Measurements from ENCODE around the gene GASK1A. TPM values are rescaled to one million over a fixed set of nuclear protein-coding genes. Genes with fewer than 3 reads are reported as not detected.

Gene GASK1A
- polyA plus RNA-seq, 2 donors, result 0.71 to 1.1 TPM

DNA sequence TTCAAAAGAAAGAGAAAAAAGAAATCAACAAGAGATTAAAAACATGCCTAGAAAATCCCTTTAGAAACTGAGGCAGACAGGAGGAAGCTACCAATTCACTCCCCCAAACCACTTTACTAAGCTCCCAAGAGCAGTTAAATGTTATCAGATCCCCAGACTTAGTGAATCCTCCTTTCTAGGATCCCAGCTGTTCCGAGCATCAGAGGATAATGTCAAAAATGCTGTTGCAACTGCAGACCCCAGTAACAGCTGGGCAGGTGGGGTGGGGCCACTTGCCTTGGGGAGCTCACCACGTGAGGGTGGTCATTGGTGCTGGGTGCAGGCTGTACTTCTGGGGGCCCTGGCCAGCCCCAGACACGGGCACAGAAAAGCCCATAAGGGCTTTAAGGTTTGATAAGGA, 117.7 kb downstream of the GASK1A start:
- no peaks in the 10 kb centered on the region for H3K27me3 ChIP-seq (ENCODE audit: control insufficient read depth in 1 of 2, insufficient read depth in 2 of 2, low read length in 2 of 2)
- no peaks in the 10 kb centered on the region for H3K9me3 ChIP-seq (ENCODE audit: control insufficient read depth in 2 of 2, insufficient read depth in 1 of 2, low read depth in 1 of 2, low read length in 1 of 2)
- peaks cover 0 to 4% of the 10 kb centered on the region in 2 donors for H3K4me1 ChIP-seq (ENCODE audit: control insufficient read depth in 2 of 2, insufficient read depth in 2 of 2, low read length in 1 of 2)
- no peak overlapping the region for H3K27ac ChIP-seq (ENCODE audit: low read depth in 2 of 2, low read length in 1 of 2)
- 84 to 88% methylated on average over 3 of the region's 3 CpGs for whole genome bisulfite sequencing, 2 donors
- no peaks in the 10 kb centered on the region for H3K36me3 ChIP-seq (ENCODE audit: control insufficient read depth in 2 of 2, insufficient read depth in 2 of 2, low read length in 1 of 2)
- H3K4me3 ChIP-seq (ENCODE audit: low read depth in 1 of 2, low read length in 2 of 2), result no peak overlapping the region

GRCh38 chr3:43097400-43098080, 118.4 kb downstream of the GASK1A start:
- no peak overlapping the region for H3K27ac ChIP-seq (ENCODE audit: low read depth in 2 of 2, low read length in 1 of 2)
- no peaks in the 10 kb centered on the region for H3K36me3 ChIP-seq (ENCODE audit: control insufficient read depth in 2 of 2, insufficient read depth in 2 of 2, low read length in 1 of 2)
- H3K27me3 ChIP-seq (ENCODE audit: control insufficient read depth in 1 of 2, insufficient read depth in 2 of 2, low read length in 2 of 2), result no peaks in the 10 kb centered on the region
- peaks cover 0 to 4% of the 10 kb centered on the region in 2 donors for H3K4me1 ChIP-seq (ENCODE audit: control insufficient read depth in 2 of 2, insufficient read depth in 2 of 2, low read length in 1 of 2)
- H3K4me3 ChIP-seq (ENCODE audit: low read depth in 1 of 2, low read length in 2 of 2), result no peak overlapping the region
- 72 to 76% methylated on average over 5 of the region's 5 CpGs for WGBS, 2 donors
- no peaks in the 10 kb centered on the region for H3K9me3 ChIP-seq (ENCODE audit: control insufficient read depth in 2 of 2, insufficient read depth in 1 of 2, low read depth in 1 of 2, low read length in 1 of 2)

DNA sequence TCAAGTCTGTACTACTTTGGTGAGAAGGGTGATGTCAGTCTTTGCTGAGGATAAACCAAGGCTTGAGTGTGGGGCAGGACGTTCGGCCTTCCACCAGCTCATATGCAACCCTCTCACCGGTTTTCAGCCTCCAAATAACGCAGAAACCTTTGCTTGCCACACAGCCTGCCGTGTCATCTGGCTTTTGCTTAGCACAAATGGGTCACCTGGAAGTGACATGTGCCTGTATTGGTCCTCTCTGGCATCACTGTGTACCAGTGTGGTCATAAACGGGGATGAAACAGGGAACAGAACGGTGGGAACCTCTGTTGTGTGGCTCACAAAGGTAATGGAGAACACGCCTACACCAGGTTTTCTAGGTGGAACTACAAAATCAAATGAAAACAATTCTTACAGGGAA, 119.7 kb downstream of the GASK1A start:
- 92 to 96% methylated on average over 8 of the region's 8 CpGs for WGBS, 2 donors
- H3K4me3 ChIP-seq (ENCODE audit: low read depth in 1 of 2, low read length in 2 of 2), result no peak overlapping the region
- no peak overlapping the region for H3K27ac ChIP-seq (ENCODE audit: low read depth in 2 of 2, low read length in 1 of 2)
- H3K4me1 ChIP-seq (ENCODE audit: control insufficient read depth in 2 of 2, insufficient read depth in 2 of 2, low read length in 1 of 2), result no peaks in the 10 kb centered on the region
- H3K9me3 ChIP-seq (ENCODE audit: control insufficient read depth in 2 of 2, insufficient read depth in 1 of 2, low read depth in 1 of 2, low read length in 1 of 2), result no peaks in the 10 kb centered on the region
- H3K27me3 ChIP-seq (ENCODE audit: control insufficient read depth in 1 of 2, insufficient read depth in 2 of 2, low read length in 2 of 2), result no peaks in the 10 kb centered on the region
- no peaks in the 10 kb centered on the region for H3K36me3 ChIP-seq (ENCODE audit: control insufficient read depth in 2 of 2, insufficient read depth in 2 of 2, low read length in 1 of 2)

- no peaks in the 10 kb centered on the region for H3K36me3 ChIP-seq (ENCODE audit: control insufficient read depth in 2 of 2, insufficient read depth in 2 of 2, low read length in 1 of 2)
- no peak overlapping the region for H3K4me3 ChIP-seq (ENCODE audit: low read depth in 1 of 2, low read length in 2 of 2)
- 64 to 78% methylated on average over 2 of the region's 2 CpGs for WGBS, 2 donors
- peaks cover 4% of the 10 kb centered on the region in 2 donors for H3K4me1 ChIP-seq (ENCODE audit: control insufficient read depth in 2 of 2, insufficient read depth in 2 of 2, low read length in 1 of 2)
- no peaks in the 10 kb centered on the region for H3K27me3 ChIP-seq (ENCODE audit: control insufficient read depth in 1 of 2, insufficient read depth in 2 of 2, low read length in 2 of 2)
- no peak overlapping the region for H3K27ac ChIP-seq (ENCODE audit: low read depth in 2 of 2, low read length in 1 of 2)
- no peaks in the 10 kb centered on the region for H3K9me3 ChIP-seq (ENCODE audit: control insufficient read depth in 2 of 2, insufficient read depth in 1 of 2, low read depth in 1 of 2, low read length in 1 of 2)
Observed at GRCh38 chr3:43102773-43103480, 123.8 kb downstream of the GASK1A start.

- 74 to 81% methylated on average over 3 of the region's 3 CpGs for WGBS, 2 donors
- peaks cover 4% of the 10 kb centered on the region in 2 donors for H3K4me1 ChIP-seq (ENCODE audit: control insufficient read depth in 2 of 2, insufficient read depth in 2 of 2, low read length in 1 of 2)
- H3K27me3 ChIP-seq (ENCODE audit: control insufficient read depth in 1 of 2, insufficient read depth in 2 of 2, low read length in 2 of 2), result no peaks in the 10 kb centered on the region
- H3K4me3 ChIP-seq (ENCODE audit: low read depth in 1 of 2, low read length in 2 of 2), result no peak overlapping the region
- H3K36me3 ChIP-seq (ENCODE audit: control insufficient read depth in 2 of 2, insufficient read depth in 2 of 2, low read length in 1 of 2), result no peaks in the 10 kb centered on the region
- no peak overlapping the region for H3K27ac ChIP-seq (ENCODE audit: low read depth in 2 of 2, low read length in 1 of 2)
- H3K9me3 ChIP-seq (ENCODE audit: control insufficient read depth in 2 of 2, insufficient read depth in 1 of 2, low read depth in 1 of 2, low read length in 1 of 2), result no peaks in the 10 kb centered on the region
Observed at GRCh38 chr3:43104039-43104438, 124.9 kb downstream of the GASK1A start.

- Histone ChIP-seq H3K36me3 (ENCODE audit: control insufficient read depth in 2 of 2, insufficient read depth in 2 of 2, low read length in 1 of 2) (no peaks in the 10 kb centered on the region), H3K27ac (ENCODE audit: low read depth in 2 of 2, low read length in 1 of 2) (no peak overlapping the region), H3K4me3 (ENCODE audit: low read depth in 1 of 2, low read length in 2 of 2) (peak overlapping the region; percentile 19 to 67), H3K9me3 (ENCODE audit: control insufficient read depth in 2 of 2, insufficient read depth in 1 of 2, low read depth in 1 of 2, low read length in 1 of 2) (no peaks in the 10 kb centered on the region), H3K27me3 (ENCODE audit: control insufficient read depth in 1 of 2, insufficient read depth in 2 of 2, low read length in 2 of 2) (no peaks in the 10 kb centered on the region), H3K4me1 (ENCODE audit: control insufficient read depth in 2 of 2, insufficient read depth in 2 of 2, low read length in 1 of 2) (peaks cover 4% of the 10 kb centered on the region in 2 donors)
- WGBS, 2 donors, result 42 to 48% methylated on average over 29 to 33 of the region's 33 CpGs
Observed at GRCh38 chr3:43104660-43105595, 125.8 kb downstream of the GASK1A start.

GRCh38 chr3:43105596-43106292, 126.6 kb downstream of the GASK1A start, which contains the start of gene POMGNT2:
TSS of gene POMGNT2 (minus strand) at chr3:43106079. CDS start at chr3:43081431, 24,648 bp downstream.
- peak within 1 kb of the TSS; percentile 67 to 89 for H3K4me3 ChIP-seq (ENCODE audit: low read depth in 1 of 2, low read length in 2 of 2)
- 1% methylated on average over 71 of the region's 71 CpGs for WGBS, 2 donors
- H3K27ac ChIP-seq (ENCODE audit: low read depth in 2 of 2, low read length in 1 of 2), result peak within 1 kb of the TSS; percentile 14 to 42
- no peaks in the 10 kb centered on the region for H3K27me3 ChIP-seq (ENCODE audit: control insufficient read depth in 1 of 2, insufficient read depth in 2 of 2, low read length in 2 of 2)
- H3K4me1 ChIP-seq (ENCODE audit: control insufficient read depth in 2 of 2, insufficient read depth in 2 of 2, low read length in 1 of 2), result peaks cover 4% of the 10 kb centered on the region in 2 donors
- H3K36me3 ChIP-seq (ENCODE audit: control insufficient read depth in 2 of 2, insufficient read depth in 2 of 2, low read length in 1 of 2), result no peaks in the 10 kb centered on the region
- no peaks in the 10 kb centered on the region for H3K9me3 ChIP-seq (ENCODE audit: control insufficient read depth in 2 of 2, insufficient read depth in 1 of 2, low read depth in 1 of 2, low read length in 1 of 2)

- no peaks in the 10 kb centered on the region for H3K27me3 ChIP-seq (ENCODE audit: control insufficient read depth in 1 of 2, insufficient read depth in 2 of 2, low read length in 2 of 2)
- H3K36me3 ChIP-seq (ENCODE audit: control insufficient read depth in 2 of 2, insufficient read depth in 2 of 2, low read length in 1 of 2), result no peaks in the 10 kb centered on the region
- H3K4me3 ChIP-seq (ENCODE audit: low read depth in 1 of 2, low read length in 2 of 2), result peak overlapping the region in 1 of 2 donors; percentile 67
- 16 to 19% methylated on average over 6 of the region's 6 CpGs for WGBS, 2 donors
- no peaks in the 10 kb centered on the region for H3K9me3 ChIP-seq (ENCODE audit: control insufficient read depth in 2 of 2, insufficient read depth in 1 of 2, low read depth in 1 of 2, low read length in 1 of 2)
- no peak overlapping the region for H3K27ac ChIP-seq (ENCODE audit: low read depth in 2 of 2, low read length in 1 of 2)
- peaks cover 4% of the 10 kb centered on the region in 2 donors for H3K4me1 ChIP-seq (ENCODE audit: control insufficient read depth in 2 of 2, insufficient read depth in 2 of 2, low read length in 1 of 2)
Observed at GRCh38 chr3:43106293-43106628, 127.2 kb downstream of the GASK1A start.
